TTC549 (cell line): Measurements from ENCODE around the gene GPRIN2.
"Not testable (repeated sequence)": the region's sequence is repeated elsewhere in the genome, so short reads cannot be mapped to it uniquely, and the experiment has no call there.

ENCODE experiments used
- FAIRE-seq: peaks from 2 replicates; lab custom pipeline; 2012; peaks lifted over from hg19 to GRCh38; lab: Jason Lieb, UNC

The GPRIN2 gene

DNA sequence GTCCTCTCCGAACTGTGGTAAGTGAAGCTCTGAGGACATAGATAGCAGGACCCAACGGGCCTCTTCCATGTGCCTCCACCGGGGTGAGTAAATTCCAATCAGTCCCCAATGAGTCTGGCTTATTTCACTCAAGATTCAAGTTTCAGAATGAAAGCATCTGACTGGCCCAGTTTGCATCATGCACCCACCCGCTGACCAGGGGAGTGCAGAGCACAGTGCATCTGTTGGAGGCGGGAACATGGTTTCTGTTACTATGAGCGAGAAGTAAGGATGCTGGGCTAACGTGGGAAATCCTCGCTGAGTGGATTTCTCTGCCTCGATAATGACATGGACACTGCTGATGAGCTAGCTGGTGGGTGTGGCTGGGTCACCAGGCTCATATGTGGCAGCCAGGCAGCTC is 10.7 kb upstream of the GPRIN2 start:
- not testable (repeated sequence) for FAIRE-seq

- FAIRE-seq = peak; percentile 65
Measured at GRCh38 chr10:46565591-46566332, 9.3 kb upstream of the GPRIN2 start.

DNA sequence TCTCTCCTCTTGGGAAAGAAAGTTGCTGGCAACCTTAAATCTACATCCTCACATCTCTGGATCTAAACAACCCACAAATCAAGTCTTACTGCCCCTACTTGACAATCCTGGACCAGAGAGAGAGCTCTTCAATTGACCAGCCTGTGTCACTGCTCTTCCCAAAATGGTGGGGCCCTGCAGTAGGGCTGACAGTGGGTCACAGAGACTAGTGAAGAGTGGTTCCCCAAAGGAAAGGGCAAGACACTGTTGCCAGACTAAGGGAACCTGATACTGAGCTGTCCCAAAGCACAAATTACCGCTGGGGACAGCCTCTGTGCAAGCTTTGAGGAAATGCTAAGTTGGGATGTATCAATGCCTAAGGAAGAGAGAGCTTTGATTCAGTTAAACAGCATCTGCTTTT is 4.5 kb upstream of the GPRIN2 start:
- FAIRE-seq = no peak

- FAIRE-seq = no peak
Measured at GRCh38 chr10:46560381-46560780, 3.9 kb upstream of the GPRIN2 start.

DNA sequence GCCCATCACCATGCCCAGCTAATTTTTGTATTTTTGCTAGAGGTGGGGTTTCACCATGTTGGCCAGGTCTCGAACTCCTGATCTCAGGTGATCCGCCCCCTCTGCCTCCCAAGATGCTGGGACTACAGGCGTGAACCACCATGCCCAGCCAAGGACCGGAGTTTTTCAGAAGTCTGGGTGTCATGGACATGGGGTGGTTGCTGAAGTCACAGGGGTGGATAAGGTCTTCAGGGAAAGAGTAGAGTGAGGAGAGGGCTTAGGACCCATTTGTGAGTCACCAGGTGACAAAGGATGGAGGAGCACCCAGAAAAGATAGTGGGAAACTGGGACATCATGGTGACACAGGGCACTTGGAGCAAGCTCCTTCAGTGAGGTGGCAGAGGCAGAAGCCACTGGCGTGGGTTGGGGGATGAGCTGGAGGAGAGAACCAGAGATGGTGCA is 2.8 kb upstream of the GPRIN2 start:
- FAIRE-seq = no peak

DNA sequence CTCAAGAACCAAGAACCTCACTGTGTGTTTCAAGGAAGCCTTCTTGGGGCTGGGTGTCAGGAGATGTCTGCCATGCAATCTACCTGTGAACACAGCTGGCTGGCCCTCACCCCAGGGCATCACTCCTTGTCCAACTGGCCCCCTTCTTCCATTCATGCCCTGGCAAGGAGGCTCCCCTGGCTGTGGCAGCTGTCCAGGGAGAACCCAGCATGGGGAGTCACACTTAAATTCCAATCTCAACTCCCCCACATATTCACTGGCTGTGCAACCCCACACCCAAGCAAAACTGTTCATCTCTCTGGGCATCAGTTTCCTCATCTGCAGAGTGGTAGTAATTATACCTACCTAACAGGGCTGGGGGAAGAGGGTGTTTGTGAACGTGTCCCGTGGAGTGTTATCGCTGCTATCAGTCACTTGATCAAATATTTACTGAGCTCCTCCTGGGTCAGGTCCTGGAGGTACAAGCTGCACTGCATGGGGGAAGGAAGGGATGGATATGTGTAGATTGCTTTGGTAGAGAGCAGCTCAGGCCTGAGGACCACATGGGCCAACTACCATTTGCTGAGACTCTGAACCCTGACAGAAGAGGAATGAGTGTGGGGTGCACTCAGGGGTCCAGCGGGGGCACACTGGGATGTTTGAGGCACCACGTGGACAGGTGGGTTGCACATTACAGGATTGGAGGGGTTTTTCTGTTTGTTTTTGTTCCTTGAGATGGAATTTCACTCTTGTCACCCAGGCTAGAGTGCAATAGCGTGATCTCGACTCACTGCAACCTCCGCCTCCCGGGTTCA is 2.1 kb upstream of the GPRIN2 start:
- no peak for FAIRE-seq

DNA sequence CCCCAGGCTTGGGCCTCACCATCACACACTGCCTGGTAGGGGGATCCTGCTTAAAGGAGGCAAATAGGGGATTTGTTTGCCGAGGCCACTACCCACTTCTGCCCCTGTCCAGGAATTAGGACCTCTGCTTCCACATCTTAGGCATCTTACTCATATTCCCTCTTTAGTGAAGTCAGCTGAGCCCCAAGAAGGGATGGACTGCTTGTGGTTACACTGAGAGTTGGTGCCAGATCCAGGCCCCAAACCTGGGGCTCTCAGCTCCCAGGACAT is 1.6 kb upstream of the GPRIN2 start:
- no peak for FAIRE-seq

DNA sequence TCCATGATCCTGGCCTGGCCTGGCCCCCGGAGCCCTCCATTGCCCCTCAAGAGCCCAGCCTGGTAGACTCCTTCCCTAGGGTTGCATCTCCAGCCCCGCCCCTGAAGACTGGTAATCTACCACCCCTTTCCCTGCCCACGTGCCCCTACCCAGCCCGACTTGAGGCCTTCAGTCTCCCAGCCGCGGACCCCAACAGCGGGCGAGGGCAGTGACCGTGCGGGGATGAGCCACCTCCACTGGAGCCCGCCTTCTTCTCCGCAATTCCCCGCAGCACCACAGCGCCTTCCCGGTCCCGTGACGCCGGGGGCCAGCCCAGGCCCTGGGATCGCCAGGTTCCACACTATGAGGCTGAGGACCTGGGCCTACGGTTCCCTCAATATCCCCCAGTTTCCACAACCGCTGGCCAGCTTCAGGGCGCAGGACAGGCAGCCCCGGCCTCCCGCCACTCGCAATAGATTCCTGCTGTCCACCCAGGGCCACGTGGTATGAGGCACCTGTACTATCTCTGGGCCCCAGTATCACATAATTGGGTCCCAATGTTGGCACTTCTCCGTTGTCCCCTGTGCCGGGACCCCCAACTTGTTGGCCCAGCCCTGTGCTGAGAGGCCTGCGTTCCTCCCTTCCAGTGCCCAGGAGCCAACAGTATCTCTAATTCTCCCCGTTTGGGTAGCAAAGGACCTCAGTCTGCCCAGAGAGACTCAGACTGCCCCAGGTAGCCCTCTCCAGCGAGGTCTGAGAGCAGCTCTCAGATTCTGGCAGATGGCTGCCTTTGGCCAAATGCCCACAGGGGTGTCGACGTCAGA is 1.1 kb upstream of the GPRIN2 start:
- FAIRE-seq = no peak

GRCh38 chr10:46555713-46556514 is 544 bp downstream of the GPRIN2 start:
- no peak for FAIRE-seq

GRCh38 chr10:46555366-46555712 is 1.1 kb downstream of the GPRIN2 start:
- no peak for FAIRE-seq

GRCh38 chr10:46554166-46554781 is 2.2 kb downstream of the GPRIN2 start:
- FAIRE-seq = no peak

GRCh38 chr10:46553238-46554049 is 3.0 kb downstream of the GPRIN2 start:
- FAIRE-seq = no peak

GRCh38 chr10:46552526-46553237 is 3.8 kb downstream of the GPRIN2 start:
- FAIRE-seq = no peak

- FAIRE-seq = no peak
Measured at GRCh38 chr10:46551701-46552525, 4.5 kb downstream of the GPRIN2 start.

DNA sequence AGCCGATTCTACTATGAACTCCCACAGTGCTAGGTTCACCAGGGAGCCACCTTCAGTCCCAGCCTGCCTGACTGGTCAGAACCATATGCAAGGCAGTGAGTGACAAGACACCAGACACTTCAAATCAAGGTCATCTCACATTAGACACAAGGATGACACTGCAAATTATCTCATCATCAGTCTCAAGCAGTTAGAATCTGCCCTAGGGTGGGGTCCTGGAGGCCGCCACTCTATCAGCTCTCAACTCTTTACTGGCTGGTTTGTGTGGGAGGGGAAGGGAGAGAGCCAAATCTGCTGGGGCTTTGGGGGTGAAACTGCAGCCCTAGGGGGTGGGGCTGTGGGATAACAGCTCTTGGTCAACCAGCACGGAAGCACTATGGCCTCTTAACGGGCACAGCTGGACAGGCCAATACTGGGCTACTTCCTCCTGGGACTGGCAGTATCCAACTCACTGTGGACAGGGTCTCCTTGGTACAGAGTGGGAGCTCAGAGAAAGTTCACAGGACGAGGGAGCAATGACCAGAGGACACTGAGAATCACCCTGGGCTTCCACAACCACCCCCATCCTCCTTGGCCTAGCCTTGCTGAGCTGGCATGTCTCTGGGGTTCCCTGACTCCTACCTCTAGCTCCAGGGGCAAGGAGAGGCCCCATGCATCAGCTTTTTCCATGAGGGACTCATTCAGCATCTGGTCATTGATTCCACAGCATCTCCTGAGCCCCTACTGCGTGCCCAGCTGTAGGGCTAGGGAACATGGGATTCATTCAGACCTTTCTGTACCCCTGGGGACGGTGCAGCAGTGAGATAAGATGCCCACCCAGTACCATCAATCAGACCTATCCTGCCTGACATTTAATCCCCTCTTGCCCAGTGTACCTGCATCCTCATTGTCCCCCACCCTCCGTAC is 5.4 kb downstream of the GPRIN2 start:
- FAIRE-seq = no peak

DNA sequence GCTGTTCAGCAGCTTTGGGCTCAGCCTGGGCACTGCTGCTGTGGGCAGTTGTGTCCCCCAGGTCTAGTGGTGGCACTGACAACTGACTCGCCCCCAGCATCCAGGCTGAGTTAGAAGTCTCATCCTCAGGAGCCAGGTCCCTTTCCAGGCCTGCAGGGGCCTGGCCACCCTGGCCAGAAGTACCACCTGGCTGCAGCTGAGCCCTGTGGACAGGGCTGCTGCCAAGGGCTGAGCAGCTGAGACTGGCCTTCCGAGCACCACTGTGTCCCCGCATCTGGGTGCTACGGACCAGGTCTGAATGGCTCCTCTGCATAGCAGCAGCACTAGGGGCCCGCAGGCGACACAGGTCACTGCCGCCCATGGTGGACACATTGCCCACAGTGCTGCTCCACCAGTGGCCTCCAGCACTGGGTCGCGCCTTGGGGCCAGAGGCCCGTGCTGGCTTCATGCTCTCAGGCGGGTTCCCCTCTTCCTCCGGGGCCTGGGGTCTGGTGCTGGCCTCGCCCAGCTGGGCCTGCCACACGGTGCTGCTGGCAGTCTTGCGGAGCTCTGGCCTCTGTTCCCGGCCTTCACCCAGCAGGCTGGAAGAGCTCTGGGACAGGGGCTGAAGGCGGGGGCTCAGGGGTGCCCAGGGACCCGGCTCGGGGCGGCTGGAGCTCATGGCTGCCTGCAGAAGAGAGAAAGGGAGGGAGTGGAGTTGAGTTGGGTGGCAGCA is 6.2 kb downstream of the GPRIN2 start:
- FAIRE-seq = no peak

DNA sequence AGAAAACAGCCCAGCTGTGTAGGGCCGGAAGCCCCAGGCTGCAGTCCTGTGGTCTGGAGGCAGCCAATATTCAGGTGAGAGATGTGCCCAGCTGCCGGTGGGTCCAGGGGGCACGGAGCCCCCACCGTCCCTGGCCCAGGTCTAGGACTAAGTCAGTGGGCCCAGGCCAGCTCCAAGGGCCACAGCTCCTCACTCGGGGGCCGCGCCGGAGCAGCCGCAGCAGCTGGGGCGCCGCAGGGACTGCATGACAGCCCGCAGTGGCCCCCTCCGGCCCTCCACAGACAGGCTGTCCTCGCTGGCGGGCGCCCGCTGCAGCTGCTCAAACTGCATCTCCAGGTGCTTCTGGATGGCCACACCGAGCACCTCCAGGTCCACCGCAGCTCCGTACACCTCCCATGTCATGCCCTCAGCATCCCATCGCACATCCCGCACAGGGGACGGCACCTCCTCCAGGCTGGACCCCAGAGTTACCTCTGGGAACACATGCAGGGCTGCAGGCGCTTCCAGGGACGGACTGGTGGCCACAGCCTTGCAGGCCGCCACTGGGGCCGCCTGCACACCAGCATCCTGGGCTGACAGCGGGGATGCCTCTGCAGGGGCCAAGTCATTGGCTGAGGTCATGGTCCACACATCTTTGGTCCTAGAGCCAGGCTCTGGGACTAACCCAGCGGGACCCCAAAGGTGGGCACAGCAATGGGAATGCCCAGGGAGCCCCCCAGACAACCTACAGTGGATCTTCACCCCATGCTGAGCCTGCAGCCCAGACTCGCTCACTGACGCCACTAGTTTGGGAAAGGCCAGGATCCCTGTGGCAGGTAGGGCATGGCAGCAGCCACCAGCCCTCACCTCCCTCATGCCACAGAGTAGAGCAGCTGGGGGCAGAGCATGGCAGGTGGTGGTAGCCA is 7.0 kb downstream of the GPRIN2 start:
- FAIRE-seq = no peak
